Progenitor cell of endocrine pancreas (in vitro differentiated cells): ENCODE measurements around the gene MME. TPM values are rescaled to one million over a fixed set of nuclear protein-coding genes. Genes with fewer than 3 reads are reported as not detected.

Experiments
- DNase-seq: peaks from one replicate; pipeline ENCODE4 v3.0.0; 2021; ENCODE audit warnings: low spot score; ENCODE audit not compliant: unreplicated experiment
- H3K27ac Mint-ChIP-seq: 2 replicates; pipeline ENCODE4 v1.8.0; 2021; ENCODE audit warnings: mild to moderate bottlenecking, moderate library complexity, mixed read lengths
- H3K27me3 Mint-ChIP-seq: 2 replicates; pipeline ENCODE4 v1.8.0; 2021; ENCODE audit warnings: mixed read lengths
- H3K36me3 Mint-ChIP-seq: 2 replicates; pipeline ENCODE4 v1.8.0; 2022; ENCODE audit warnings: mixed read lengths; ENCODE audit not compliant: insufficient read depth
- H3K4me1 Mint-ChIP-seq: 2 replicates; pipeline ENCODE4 v1.8.0; 2021; ENCODE audit warnings: low read depth, mixed read lengths
- H3K4me3 Mint-ChIP-seq: 2 replicates; pipeline ENCODE4 v1.8.0; 2021; ENCODE audit warnings: low read depth, mild to moderate bottlenecking, moderate library complexity, mixed read lengths
- H3K9me3 Mint-ChIP-seq: 2 replicates; pipeline ENCODE4 v1.8.0; 2021; ENCODE audit warnings: low read depth, mixed read lengths
- CTCF ChIP-seq: fragments of 200-600 bp; sonication (generic); IDR thresholded peaks from one replicate; pipeline ENCODE4 v1.5.0; 2021; ENCODE audit warnings: antibody characterized with exemption, mild to moderate bottlenecking; ENCODE audit not compliant: unreplicated experiment
- total RNA-seq: library from RNA; stranded (reverse); gene quantifications from 2 replicates; pipeline ENCODE4 v1.2.1, GENCODE V29; 2021

MME gene
- total RNA-seq, 1 donor from 2014 or later = 0.93 TPM

GRCh38 chr3:155037508-155038202 lies 42.5 kb upstream of the MME start:
- Mint-ChIP-seq H3K27me3 (no peaks in the 10 kb centered on the region), H3K27ac (no peak overlapping the region), H3K9me3 (no peaks in the 10 kb centered on the region), H3K36me3 (no peaks in the 10 kb centered on the region), H3K4me3 (no peak overlapping the region), H3K4me1 (peaks cover 2% of the 10 kb centered on the region)
- no peak for TF ChIP-seq CTCF
- no peak for DNase-seq

- Mint-ChIP-seq H3K36me3 (no peaks in the 10 kb centered on the region), H3K4me1 (no peaks in the 10 kb centered on the region), H3K9me3 (no peaks in the 10 kb centered on the region), H3K27me3 (no peaks in the 10 kb centered on the region), H3K27ac (no peak overlapping the region), H3K4me3 (no peak overlapping the region)
- no peak for TF ChIP-seq CTCF
- DNase-seq = no peak
Measured at GRCh38 chr3:155038203-155038554, 41.9 kb upstream of the MME start.

- H3K27me3 Mint-ChIP-seq = no peaks in the 10 kb centered on the region
- no peaks in the 10 kb centered on the region for H3K36me3 Mint-ChIP-seq
- TF ChIP-seq CTCF = no peak
- H3K27ac Mint-ChIP-seq = no peak overlapping the region
- H3K4me1 Mint-ChIP-seq = peaks cover 4% of the 10 kb centered on the region
- no peak overlapping the region for H3K4me3 Mint-ChIP-seq
- DNase-seq = no peak
- H3K9me3 Mint-ChIP-seq = peaks cover 16% of the 10 kb centered on the region
Measured at GRCh38 chr3:155046935-155047334, 33.2 kb upstream of the MME start.

GRCh38 chr3:155047672-155048071 lies 32.4 kb upstream of the MME start:
- H3K4me3 Mint-ChIP-seq = no peak overlapping the region
- H3K4me1 Mint-ChIP-seq = peaks cover 4% of the 10 kb centered on the region
- no peaks in the 10 kb centered on the region for H3K36me3 Mint-ChIP-seq
- TF ChIP-seq CTCF = no peak
- no peak for DNase-seq
- no peaks in the 10 kb centered on the region for H3K27me3 Mint-ChIP-seq
- no peak overlapping the region for H3K27ac Mint-ChIP-seq
- H3K9me3 Mint-ChIP-seq = peaks cover 16% of the 10 kb centered on the region

- DNase-seq = no peak
- Mint-ChIP-seq H3K27me3 (no peaks in the 10 kb centered on the region), H3K36me3 (no peaks in the 10 kb centered on the region), H3K9me3 (peaks cover 26% of the 10 kb centered on the region), H3K4me3 (no peak overlapping the region), H3K27ac (no peak overlapping the region), H3K4me1 (peaks cover 4% of the 10 kb centered on the region)
- no peak for TF ChIP-seq CTCF
Measured at GRCh38 chr3:155049959-155050358, 30.2 kb upstream of the MME start.
